Thyroid gland (tissue), 4 donors: ENCODE measurements around the gene MARVELD1. TPM values are rescaled to one million over a fixed set of nuclear protein-coding genes. Genes with fewer than 3 reads are reported as not detected.

ENCODE experiments used
- DNase-seq, 2 donors: peaks; one replicate each; pipeline ENCODE4 v3.0.0-alpha.2; 2019
- H3K27ac ChIP-seq, 3 donors: fragments of 200-600 bp; sonication (generic); 1 replicate in 2 of 3; 2 replicates in 1 of 3; pipeline ENCODE4 v1.5.1; 2016 to 2019; ENCODE audit warnings: mild to moderate bottlenecking in 1 of 3, moderate library complexity in 1 of 3
- H3K27me3 ChIP-seq: fragments of 200-600 bp; sonication (generic); one replicate; pipeline ENCODE4 v1.5.1; 2019
- H3K36me3 ChIP-seq, 2 donors: fragments of 200-600 bp; sonication (generic); one replicate each; pipeline ENCODE4 v1.5.1; 2016 to 2019
- H3K4me1 ChIP-seq, 2 donors: fragments of 200-600 bp; sonication (generic); one replicate each; pipeline ENCODE4 v1.5.1; 2017 to 2019
- H3K4me3 ChIP-seq, 3 donors: fragments of 200-600 bp; sonication (generic); replicated peaks in 1 of 3; 1 replicate in 2 of 3; 2 replicates in 1 of 3; pipeline ENCODE4 v1.5.1; 2016; ENCODE audit warnings: mild to moderate bottlenecking in 1 of 3
- H3K9me3 ChIP-seq: fragments of 200-600 bp; sonication (generic); one replicate; pipeline ENCODE4 v1.5.1; 2017
- POLR2A ChIP-seq, 2 donors: fragments of 450-650 bp; IDR thresholded peaks; one replicate each; pipeline ENCODE4 v1.6.1; 2017; ENCODE audit warnings: antibody characterized with exemption in 2 of 2, mild to moderate bottlenecking in 2 of 2, moderate library complexity in 1 of 2
- WGBS, 2 donors: methylation state at CpG; one replicate each; pipeline ENCODE4 v1.1.5; 2017; 5-methylcytosine and 5-hydroxymethylcytosine counted together
- intact Hi-C: fragments of 100-400 bp; cut with DNase I; formaldehyde crosslinking; loops from one replicate; pipeline ENCODE4 v1.15.1; 2023
- total RNA-seq, 4 donors: library from RNA; depleted of rRNA; stranded (reverse); fragments of >200 nt; gene quantifications; one replicate each; pipeline ENCODE4 v1.2.3, GENCODE V29; 2016
- TF ChIP-seq, protein P1 (sequence below), 6 experiments: fragments of 200-600 bp in 3 of 6; fragments of 450-650 bp in 3 of 6; sonication (generic) in 3 of 6; IDR thresholded peaks; one replicate each; pipeline ENCODE4 v1.5.1; 2016 to 2019; ENCODE audit warnings: antibody characterized with exemption in 6 of 6, mild to moderate bottlenecking in 2 of 6, inconsistent platforms in 1 of 6, moderate library complexity in 1 of 6

Gene MARVELD1
- total RNA-seq, 4 donors from 2014 or later: 6.0 to 46.6 (median 10.5) TPM

DNA sequence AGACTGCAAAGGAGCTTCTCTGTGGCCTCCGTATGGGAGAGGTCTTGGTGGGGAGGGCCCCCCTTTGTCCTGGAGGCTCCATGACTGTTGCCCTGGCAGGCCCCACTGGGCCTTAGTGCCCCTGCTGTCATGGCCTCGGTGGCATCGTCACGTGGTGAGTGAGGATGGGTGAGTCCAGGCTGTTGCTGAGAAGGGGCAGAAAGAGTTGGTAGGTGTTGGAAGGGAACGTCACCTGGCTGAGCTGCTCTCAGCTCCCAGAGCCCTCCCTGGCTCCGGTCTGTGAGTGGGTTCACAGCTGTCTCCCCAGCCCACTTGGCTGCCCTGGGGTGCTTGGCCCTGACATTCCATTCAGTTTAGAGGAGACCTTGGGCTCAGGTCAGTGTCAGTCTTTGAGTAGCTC lies 42.2 kb downstream of the MARVELD1 start:
- Histone ChIP-seq H3K27ac (no peak overlapping the region), H3K4me1 (no peaks in the 10 kb centered on the region), H3K36me3 (peaks cover 71 to 80% of the 10 kb centered on the region in 2 donors), H3K9me3 (no peaks in the 10 kb centered on the region), H3K4me3 (no peak overlapping the region), H3K27me3 (no peaks in the 10 kb centered on the region)
- no peak for DNase-seq
- WGBS, 2 donors: 94 to 95% methylated on average over 6 of the region's 6 CpGs
- TF ChIP-seq POLR2A (IDR thresholded peaks at IDR 0.05): no peak
- TF ChIP-seq, protein P1, sequence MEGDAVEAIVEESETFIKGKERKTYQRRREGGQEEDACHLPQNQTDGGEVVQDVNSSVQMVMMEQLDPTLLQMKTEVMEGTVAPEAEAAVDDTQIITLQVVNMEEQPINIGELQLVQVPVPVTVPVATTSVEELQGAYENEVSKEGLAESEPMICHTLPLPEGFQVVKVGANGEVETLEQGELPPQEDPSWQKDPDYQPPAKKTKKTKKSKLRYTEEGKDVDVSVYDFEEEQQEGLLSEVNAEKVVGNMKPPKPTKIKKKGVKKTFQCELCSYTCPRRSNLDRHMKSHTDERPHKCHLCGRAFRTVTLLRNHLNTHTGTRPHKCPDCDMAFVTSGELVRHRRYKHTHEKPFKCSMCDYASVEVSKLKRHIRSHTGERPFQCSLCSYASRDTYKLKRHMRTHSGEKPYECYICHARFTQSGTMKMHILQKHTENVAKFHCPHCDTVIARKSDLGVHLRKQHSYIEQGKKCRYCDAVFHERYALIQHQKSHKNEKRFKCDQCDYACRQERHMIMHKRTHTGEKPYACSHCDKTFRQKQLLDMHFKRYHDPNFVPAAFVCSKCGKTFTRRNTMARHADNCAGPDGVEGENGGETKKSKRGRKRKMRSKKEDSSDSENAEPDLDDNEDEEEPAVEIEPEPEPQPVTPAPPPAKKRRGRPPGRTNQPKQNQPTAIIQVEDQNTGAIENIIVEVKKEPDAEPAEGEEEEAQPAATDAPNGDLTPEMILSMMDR (IDR thresholded peaks at IDR 0.05): no peak
- intact Hi-C loops: no loop called here

DNA sequence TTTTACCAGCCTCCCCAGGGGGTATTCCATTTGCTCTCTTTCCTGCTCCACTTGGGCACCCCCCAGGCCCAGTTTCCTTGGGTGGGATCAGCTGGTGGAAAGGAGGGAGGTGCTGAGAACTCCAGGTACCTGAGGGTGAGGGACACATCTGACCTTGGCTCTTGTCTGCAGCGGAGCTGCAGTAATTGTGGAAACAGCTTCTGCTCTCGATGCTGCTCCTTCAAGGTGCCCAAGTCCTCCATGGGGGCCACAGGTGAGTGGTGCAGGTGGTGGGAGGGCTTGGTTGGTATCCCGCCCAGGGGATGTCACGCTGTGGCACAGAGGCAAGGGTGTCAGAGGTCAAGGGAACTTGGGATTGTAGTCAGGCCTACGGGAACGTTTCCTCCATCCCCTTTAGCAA lies 43.9 kb downstream of the MARVELD1 start:
- Histone ChIP-seq H3K27me3 (no peaks in the 10 kb centered on the region), H3K4me3 (no peak overlapping the region), H3K27ac (no peak overlapping the region), H3K9me3 (no peaks in the 10 kb centered on the region), H3K4me1 (no peaks in the 10 kb centered on the region), H3K36me3 (peaks cover 64 to 66% of the 10 kb centered on the region in 2 donors)
- no peak for DNase-seq
- intact Hi-C loops: no loop called here
- WGBS, 2 donors: 88 to 89% methylated on average over 6 of the region's 6 CpGs
- TF ChIP-seq, protein P1 (IDR thresholded peaks at IDR 0.05): no peak
- no peak for TF ChIP-seq POLR2A (IDR thresholded peaks at IDR 0.05)

DNA sequence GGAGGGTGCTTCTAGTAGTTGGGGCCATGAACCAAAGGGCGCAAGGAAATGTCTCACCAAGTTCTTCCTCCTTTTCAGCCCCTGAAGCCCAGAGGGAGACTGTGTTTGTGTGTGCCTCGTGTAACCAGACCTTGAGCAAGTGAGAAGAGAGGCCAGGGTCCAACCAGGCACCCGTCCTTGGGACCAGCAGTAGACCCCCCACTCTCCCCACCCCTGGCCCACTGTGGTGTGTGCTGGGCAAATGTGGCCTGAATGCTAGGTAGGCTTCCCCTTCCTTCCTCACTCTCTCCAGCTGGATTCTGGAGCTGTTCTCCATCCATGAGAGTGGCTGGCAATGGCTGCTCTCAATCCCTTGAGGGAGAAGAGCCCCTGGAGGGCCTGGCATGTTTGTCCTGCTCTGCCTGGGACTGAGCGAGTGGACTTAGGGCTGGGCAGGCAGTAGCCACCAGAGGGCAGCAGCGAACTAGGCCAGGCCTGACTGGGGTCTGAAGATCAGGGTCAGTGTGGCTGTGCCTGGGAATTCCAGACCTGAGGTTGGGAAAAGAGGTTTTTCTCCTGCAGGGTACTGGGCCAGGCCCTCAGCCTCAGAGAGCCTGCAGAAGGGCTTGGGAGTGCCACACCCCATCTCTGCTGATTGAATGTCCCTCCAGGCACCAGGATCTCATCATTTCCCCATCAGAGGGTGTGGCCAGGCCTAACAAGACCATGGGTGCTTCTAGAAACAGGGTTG lies 45.8 kb downstream of the MARVELD1 start:
- no peak overlapping the region for H3K4me3 ChIP-seq
- no peaks in the 10 kb centered on the region for H3K27me3 ChIP-seq
- 39 to 62% methylated on average over 4 to 5 of the region's 5 CpGs for WGBS, 2 donors
- H3K9me3 ChIP-seq: no peaks in the 10 kb centered on the region
- peaks cover 47 to 49% of the 10 kb centered on the region in 2 donors for H3K36me3 ChIP-seq
- peak; percentile 66 to 68 for DNase-seq
- intact Hi-C loops: no loop called here
- TF ChIP-seq, protein P1 (IDR thresholded peaks at IDR 0.05): peak; percentile 48 to 82 (median 66)
- TF ChIP-seq POLR2A (IDR thresholded peaks at IDR 0.05): no peak
- H3K27ac ChIP-seq: no peak overlapping the region
- no peaks in the 10 kb centered on the region for H3K4me1 ChIP-seq

DNA sequence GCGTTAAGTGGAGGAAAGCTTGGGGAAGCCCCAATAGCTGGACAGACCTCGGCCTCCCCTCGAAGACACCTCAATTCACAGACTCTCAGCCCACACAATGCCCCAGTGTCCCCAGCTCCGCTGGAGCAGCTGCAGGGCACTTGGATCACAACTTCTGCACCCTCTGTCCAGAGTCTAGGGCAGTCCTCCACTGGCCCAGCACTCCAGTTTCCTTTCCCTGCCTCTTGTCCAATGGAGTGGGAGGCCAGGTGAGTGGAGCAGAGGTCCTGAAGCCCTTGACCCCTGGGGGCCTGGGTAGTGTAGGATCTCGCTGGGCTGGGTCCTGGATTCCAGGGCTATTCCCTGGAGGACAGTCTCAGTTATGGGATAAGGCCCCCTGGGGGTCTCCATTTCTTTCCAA lies 46.4 kb downstream of the MARVELD1 start:
- H3K4me1 ChIP-seq: no peaks in the 10 kb centered on the region
- WGBS, 2 donors: 74 to 100% methylated on average over 3 to 5 of the region's 5 CpGs
- intact Hi-C loops: no loop called here

More for the DNA sequence above, 46.4 kb downstream of the MARVELD1 start:
- no peak for TF ChIP-seq POLR2A (IDR thresholded peaks at IDR 0.05)
- TF ChIP-seq, protein P1 (IDR thresholded peaks at IDR 0.05): no peak
- Histone ChIP-seq H3K9me3 (no peaks in the 10 kb centered on the region), H3K36me3 (peaks cover 41 to 42% of the 10 kb centered on the region in 2 donors), H3K27me3 (no peaks in the 10 kb centered on the region), H3K4me3 (no peak overlapping the region), H3K27ac (no peak overlapping the region)
- no peak for DNase-seq
